ENCODE measurements around the gene RUNX3. TPM values are rescaled to one million over a fixed set of nuclear protein-coding genes. Genes with fewer than 3 reads are reported as not detected.

RUNX3 gene
- total and polyA plus RNA-seq, 4 donors = 0.43 to 1.1 (median 0.88) TPM

DNA sequence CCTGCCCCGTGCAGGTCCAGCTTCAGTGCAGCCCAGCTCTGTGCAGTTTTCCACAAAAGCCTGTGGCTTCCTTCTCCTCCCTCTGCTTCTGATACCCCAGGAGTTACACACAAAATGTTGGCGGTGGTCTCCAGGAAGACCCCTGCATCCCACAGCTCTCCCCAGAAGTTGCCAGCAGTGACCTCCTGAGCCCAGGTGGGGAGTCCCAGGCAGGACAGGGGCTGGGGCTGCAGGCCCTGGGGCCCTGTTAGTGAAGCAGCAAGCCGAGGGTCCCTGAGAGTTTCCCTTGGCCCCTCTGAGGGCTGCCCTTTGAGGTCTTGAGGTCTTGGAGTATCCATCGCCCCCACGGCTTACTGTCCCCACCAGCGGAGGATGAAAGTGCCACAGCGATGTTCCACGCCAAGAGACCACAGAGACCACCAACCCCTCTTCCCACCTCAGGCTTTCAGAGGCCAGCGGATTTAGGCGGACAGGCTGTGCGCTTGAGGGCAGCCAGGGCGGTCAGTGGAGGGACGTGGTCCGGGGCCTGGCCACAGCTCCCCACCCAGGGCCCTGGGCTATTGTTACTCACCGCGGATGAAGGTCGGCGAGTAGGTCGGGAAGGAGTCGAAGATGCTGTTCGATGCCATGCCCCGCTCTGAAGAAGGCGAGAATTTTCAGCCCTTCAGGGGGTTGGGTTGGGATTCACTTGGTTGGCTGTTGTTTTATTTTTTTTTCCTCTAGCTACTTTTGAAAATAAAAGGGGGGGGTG is 34.0 kb upstream of the RUNX3 start (continued):
- TF ChIP-seq, protein P1, sequence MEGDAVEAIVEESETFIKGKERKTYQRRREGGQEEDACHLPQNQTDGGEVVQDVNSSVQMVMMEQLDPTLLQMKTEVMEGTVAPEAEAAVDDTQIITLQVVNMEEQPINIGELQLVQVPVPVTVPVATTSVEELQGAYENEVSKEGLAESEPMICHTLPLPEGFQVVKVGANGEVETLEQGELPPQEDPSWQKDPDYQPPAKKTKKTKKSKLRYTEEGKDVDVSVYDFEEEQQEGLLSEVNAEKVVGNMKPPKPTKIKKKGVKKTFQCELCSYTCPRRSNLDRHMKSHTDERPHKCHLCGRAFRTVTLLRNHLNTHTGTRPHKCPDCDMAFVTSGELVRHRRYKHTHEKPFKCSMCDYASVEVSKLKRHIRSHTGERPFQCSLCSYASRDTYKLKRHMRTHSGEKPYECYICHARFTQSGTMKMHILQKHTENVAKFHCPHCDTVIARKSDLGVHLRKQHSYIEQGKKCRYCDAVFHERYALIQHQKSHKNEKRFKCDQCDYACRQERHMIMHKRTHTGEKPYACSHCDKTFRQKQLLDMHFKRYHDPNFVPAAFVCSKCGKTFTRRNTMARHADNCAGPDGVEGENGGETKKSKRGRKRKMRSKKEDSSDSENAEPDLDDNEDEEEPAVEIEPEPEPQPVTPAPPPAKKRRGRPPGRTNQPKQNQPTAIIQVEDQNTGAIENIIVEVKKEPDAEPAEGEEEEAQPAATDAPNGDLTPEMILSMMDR (IDR thresholded peaks at IDR 0.05; ENCODE audit: low read depth, low read length, missing input control) = no peak
- TF ChIP-seq FOXA2 (IDR thresholded peaks at IDR 0.05) (no peak), TAF1 (conservative IDR thresholded peaks at IDR 0.05) (no peak), JUND (IDR thresholded peaks at IDR 0.05) (no peak)

DNA sequence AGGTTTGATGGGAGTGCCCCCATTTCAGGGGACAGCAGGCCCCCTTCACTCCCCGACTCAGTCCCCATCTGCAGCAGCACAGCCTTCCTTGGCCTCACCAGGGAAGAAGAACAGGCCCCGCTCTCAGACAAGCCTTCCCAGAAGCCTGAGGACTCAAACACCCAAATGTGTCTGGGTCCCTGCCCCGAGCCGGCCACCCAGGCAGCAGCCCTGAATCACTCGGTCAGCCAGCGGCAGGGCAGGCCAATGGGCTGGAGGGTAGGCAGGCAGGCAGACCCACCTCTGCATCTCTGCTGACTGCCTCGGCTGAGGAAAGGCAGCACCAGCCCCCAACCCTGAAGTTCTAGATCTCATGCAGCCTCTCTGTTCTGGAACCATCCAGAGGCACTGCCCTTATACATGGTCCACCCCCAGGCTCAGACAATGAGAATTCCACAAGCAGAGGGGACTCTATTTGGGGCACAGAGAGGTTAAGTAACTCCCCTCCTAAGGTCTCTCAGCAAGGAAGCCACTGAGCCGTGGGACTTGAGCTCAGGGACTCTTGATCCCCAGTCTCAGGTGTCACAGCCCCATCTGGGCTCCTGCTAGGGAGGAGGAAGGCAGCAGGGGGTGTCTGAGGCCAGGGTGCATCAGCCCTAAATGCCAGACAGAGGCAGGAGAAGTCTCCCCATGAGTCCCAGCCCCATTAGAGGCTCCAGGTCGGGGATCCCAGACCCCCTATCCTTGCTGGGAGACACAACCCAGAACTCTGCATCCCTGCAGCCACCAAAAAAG is 33.2 kb upstream of the RUNX3 start:
- Histone ChIP-seq H3K27me3 (ENCODE audit: control insufficient read depth in 4 of 4, insufficient read depth in 4 of 4, low read length in 3 of 4) (peaks cover 0 to 4% (median 0%) of the 10 kb centered on the region in 4 donors), H3K9ac (ENCODE audit: low read depth in 1 of 2, low read length in 2 of 2) (no peak overlapping the region), H3K27ac (ENCODE audit: low read depth in 1 of 2, low read length in 2 of 2) (no peak overlapping the region), H3K36me3 (ENCODE audit: control insufficient read depth in 4 of 4, insufficient read depth in 3 of 4, low read depth in 1 of 4, low read length in 3 of 4) (no peaks in the 10 kb centered on the region), H3K4me1 (ENCODE audit: control insufficient read depth in 4 of 4, insufficient read depth in 4 of 4, low read length in 3 of 4) (no peaks in the 10 kb centered on the region), H3K4me3 (ENCODE audit: low read depth in 1 of 3, low read length in 3 of 3) (no peak overlapping the region), H3K9me3 (ENCODE audit: control insufficient read depth in 4 of 4, low read length in 3 of 4) (no peaks in the 10 kb centered on the region)
- no peak for DNase-seq (ENCODE audit: low spot score)
- WGBS = 81% methylated on average over 9 of the region's 9 CpGs
- TF ChIP-seq, protein P2, sequence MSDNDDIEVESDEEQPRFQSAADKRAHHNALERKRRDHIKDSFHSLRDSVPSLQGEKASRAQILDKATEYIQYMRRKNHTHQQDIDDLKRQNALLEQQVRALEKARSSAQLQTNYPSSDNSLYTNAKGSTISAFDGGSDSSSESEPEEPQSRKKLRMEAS (IDR thresholded peaks at IDR 0.05) = no peak
- TF ChIP-seq NR2F2 (IDR thresholded peaks at IDR 0.05) (no peak), RXRA (IDR thresholded peaks at IDR 0.05) (no peak), HNF4A (conservative IDR thresholded peaks at IDR 0.05) (no peak), JUND (IDR thresholded peaks at IDR 0.05) (no peak), HNF4G (IDR thresholded peaks at IDR 0.05) (no peak), TAF1 (conservative IDR thresholded peaks at IDR 0.05) (no peak), RAD21 (IDR thresholded peaks at IDR 0.05) (no peak), FOXA2 (IDR thresholded peaks at IDR 0.05) (no peak)
- TF ChIP-seq, protein P1 (IDR thresholded peaks at IDR 0.05; ENCODE audit: low read depth, low read length, missing input control) = no peak
- TF ChIP-seq, protein P3, sequence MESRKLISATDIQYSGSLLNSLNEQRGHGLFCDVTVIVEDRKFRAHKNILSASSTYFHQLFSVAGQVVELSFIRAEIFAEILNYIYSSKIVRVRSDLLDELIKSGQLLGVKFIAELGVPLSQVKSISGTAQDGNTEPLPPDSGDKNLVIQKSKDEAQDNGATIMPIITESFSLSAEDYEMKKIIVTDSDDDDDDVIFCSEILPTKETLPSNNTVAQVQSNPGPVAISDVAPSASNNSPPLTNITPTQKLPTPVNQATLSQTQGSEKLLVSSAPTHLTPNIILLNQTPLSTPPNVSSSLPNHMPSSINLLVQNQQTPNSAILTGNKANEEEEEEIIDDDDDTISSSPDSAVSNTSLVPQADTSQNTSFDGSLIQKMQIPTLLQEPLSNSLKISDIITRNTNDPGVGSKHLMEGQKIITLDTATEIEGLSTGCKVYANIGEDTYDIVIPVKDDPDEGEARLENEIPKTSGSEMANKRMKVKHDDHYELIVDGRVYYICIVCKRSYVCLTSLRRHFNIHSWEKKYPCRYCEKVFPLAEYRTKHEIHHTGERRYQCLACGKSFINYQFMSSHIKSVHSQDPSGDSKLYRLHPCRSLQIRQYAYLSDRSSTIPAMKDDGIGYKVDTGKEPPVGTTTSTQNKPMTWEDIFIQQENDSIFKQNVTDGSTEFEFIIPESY (IDR thresholded peaks at IDR 0.05) = no peak
